Stimulated activated CD4-positive, alpha-beta T cell treated with anti-CD3 and anti-CD28 coated beads, TNF-alpha, amount 100 ng/mL, for 24 hours (primary cell): ENCODE results near the gene RNU6-8.
A peak's percentile ranks its signal among the peaks of the same experiment; 100 is the strongest.

ENCODE experiments used
- DNase-seq, 3 experiments: peaks; one replicate each; pipeline ENCODE4 v3.0.0-alpha.2; 2020; ENCODE audit warnings: low read depth in 3 of 3

Gene RNU6-8

GRCh38 chr14:32205554-32205953 is 2.5 kb upstream of the RNU6-8 start:
- no peak for DNase-seq

- DNase-seq, result no peak
These were observed 874 bp upstream of the RNU6-8 start for GRCh38 chr14:32203928-32204357.

DNA sequence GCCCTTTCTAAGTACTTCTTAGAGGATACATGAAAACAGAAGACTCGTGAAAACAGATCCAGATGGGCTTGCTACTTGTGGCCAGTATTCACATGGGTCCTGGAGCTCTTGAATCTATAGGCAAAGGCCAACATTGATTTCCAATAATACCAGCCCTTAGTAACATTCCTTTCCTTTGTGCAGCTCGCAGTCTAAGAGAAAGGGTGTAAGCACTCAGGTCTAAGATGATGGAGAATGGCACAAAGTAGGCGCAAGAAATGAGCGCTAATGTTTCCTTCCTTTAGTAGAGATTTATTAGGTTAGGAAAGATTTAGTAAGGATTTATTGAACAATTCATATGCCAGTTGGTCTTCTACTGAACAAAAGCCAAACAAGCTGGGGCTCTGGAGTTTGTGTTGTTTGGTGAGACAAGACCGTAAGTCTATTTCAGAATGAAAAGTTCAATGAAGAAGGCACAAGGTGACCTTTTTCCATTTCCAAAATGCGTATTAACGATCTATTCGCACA is 525 bp downstream of the RNU6-8 start:
- no peak for DNase-seq

GRCh38 chr14:32201816-32202490 is 1.1 kb downstream of the RNU6-8 start, which contains the start of gene RNU6-7:
Gene RNU6-7, plus strand, starts transcription at chr14:32202045.
- peak in 1 of 3 experiments; percentile 18 for DNase-seq

- DNase-seq, result peak; percentile 54 to 76 (median 60)
These were observed 1.8 kb downstream of the RNU6-8 start for GRCh38 chr14:32201193-32201815.

- DNase-seq, result no peak
These were observed 2.5 kb downstream of the RNU6-8 start for GRCh38 chr14:32200368-32201192.

DNA sequence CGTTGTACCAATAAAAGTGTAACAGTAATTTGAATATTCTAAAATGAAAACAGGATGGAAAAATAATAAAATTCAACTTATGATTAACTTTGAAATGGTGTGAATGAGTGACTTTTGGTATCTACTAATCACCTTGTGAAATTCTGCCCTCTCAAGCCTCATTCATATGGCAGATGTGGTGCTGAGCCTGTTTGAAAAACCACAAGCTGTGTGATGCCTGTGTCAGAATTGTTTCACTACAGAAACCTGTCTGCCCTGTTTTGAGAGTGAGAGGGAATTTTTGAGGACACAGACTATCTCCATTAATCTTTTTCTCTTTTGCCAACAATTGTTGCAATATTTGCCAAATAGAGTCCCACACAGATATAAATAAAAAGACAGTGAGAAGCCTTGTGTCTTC is 5.2 kb downstream of the RNU6-8 start:
- no peak for DNase-seq

GRCh38 chr14:32195636-32196035 is 7.4 kb downstream of the RNU6-8 start:
- DNase-seq, result no peak

- no peak for DNase-seq
These were observed 9.5 kb downstream of the RNU6-8 start for GRCh38 chr14:32193532-32193931.

DNA sequence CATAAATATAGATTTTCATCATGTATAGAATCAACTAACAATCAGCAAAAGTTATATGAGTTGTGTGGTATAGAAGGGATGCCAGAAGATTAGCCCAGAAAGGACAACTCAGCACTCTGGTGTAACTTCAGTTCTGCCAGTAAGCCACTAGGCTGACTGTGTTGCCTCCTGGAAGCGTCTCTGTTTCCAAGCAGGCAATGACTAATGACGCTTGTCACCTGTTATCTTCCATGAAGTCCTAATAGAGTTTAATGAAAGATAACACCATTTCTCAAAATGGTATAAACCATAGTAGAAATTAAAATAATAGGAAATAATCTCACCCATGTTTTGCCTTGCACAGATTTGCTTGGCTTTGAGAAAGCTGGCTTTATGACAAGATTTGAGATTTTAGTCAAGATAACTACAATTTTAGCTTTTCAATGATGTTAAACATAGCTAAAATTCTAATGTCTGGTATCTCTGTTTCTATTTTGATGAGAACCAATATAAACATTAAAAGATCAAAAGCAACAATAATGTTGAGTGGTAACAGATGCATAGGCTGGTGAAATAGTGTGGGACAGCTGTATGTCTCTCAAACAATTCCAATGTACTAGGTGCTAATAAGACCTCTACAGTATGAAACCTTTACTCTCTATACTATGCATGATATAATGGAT is 10.2 kb downstream of the RNU6-8 start:
- DNase-seq, result no peak

DNA sequence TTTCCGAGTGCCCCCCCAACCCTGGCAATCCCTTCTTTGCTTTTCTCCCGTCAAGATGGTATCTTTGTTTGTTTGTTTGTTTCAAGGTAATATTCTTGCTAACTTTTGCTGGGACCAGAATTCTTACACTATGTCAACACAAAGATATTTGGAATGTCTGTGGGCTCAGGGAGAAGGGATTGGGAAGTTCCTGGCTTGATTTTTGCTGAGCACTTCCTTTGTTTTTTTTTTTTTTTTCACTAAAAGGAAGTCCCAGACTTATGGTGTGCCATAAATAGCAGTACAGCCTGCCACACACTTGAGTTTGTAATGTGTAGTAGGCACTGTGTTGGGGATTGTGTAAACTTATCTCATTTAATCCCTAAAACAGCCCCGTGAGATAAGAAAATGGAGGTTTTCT is 12.4 kb downstream of the RNU6-8 start:
- DNase-seq, result no peak

GRCh38 chr14:32189811-32190210 is 13.3 kb downstream of the RNU6-8 start:
- DNase-seq, result no peak

- DNase-seq, result no peak
These were observed 16.8 kb downstream of the RNU6-8 start for GRCh38 chr14:32186248-32186647.

GRCh38 chr14:32185097-32185496 is 18.0 kb downstream of the RNU6-8 start:
- no peak for DNase-seq

DNA sequence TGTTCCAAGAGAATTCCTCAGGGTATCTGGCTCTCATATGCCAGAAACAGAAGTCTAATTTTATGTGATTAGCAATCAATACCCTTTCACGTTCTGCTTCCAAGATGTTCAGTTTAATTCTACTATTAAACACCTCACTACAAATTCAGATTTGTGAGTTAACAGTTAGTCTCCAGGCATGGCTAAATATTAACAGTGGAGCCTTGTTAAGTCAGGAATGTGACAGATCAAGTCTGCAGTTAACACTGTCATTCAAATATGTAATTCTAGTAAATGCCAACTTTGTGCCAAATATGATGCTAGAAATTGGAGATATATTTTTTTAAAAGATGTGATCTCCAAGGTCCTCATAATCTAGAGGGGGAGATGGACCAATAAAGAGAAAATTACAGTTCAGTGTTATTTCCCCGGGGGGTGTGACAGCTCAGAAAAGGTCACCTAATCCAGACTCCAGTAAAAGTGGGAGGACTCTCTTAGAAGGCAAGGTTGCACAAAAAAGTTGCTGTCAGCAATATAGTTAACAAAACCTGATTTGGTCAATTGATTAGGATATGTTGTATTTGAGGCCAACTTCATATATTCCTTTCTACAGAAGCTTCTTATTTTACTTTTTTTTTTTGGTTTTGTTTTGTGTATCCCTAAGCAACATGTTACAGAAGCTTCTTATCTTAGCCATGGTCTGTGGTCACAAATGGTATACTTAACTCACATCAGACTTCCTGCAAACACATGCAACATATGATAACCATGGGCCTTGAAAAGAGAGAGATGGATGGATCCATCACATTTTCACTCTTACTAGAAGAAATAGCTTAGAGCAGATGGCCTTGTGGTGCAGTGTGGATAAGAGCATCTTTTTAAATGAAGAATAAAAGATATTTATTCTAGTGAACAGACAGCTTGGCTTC is 19.7 kb downstream of the RNU6-8 start:
- DNase-seq, result no peak

- DNase-seq, result no peak
These were observed 31.6 kb downstream of the RNU6-8 start for GRCh38 chr14:32171469-32171868.

- no peak for DNase-seq
These were observed 33.9 kb downstream of the RNU6-8 start for GRCh38 chr14:32169191-32169590.

GRCh38 chr14:32167907-32168306 is 35.2 kb downstream of the RNU6-8 start:
- DNase-seq, result no peak

DNA sequence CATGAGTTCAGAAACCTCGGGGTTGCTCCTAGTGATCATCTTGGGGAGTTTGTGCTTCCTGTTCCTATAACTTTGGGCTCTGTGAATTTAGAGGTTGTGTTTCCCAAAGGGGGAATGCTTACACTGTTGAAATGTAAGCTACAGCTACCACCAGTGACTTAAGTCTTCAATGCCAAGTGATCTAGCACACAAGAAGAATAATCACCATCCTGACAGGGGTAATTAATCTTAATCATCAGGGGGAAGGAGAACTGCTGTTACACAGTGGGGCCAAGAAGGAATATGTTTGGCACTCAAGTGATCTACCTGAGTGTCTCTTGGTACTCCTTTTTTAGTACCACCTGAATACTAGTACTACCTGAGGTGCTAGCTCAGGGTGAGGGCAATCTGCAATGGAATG is 36.1 kb downstream of the RNU6-8 start:
- no peak for DNase-seq

DNA sequence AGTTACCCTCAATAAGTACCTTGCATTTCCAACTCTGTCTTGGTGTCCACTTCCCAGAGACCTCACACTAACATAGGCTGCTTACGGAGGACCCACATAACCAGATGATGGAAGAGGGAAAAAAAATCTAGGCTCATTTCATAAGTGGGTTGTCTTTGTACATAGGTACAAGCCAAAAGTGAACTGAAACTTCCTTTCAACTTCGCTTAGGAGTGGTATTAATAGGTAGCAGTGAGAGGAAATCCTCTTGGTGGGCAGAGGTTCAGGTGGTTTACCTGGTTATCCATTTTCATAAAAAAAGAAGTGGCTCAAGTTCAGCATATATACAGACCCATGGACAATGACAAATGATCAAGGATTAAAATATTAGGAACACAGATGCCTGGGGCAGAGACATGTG is 37.0 kb downstream of the RNU6-8 start:
- DNase-seq, result no peak
